Measurements from ENCODE around the gene PMEPA1.

PMEPA1 gene

GRCh38 chr20:57708694-57709673 lies 831 bp downstream of the PMEPA1 start:
- no peak for DNase-seq

- no peak for DNase-seq
These were observed 1.7 kb downstream of the PMEPA1 start for GRCh38 chr20:57707849-57708693.

GRCh38 chr20:57707320-57707719 lies 2.5 kb downstream of the PMEPA1 start:
- DNase-seq = no peak

GRCh38 chr20:57705127-57705899 lies 4.5 kb downstream of the PMEPA1 start:
- no peak for DNase-seq

- no peak for DNase-seq
These were observed 5.6 kb downstream of the PMEPA1 start for GRCh38 chr20:57704245-57704644.

- no peak for DNase-seq
These were observed 6.8 kb downstream of the PMEPA1 start for GRCh38 chr20:57703013-57703412.

GRCh38 chr20:57702521-57702920 lies 7.3 kb downstream of the PMEPA1 start:
- DNase-seq = no peak

GRCh38 chr20:57702091-57702490 lies 7.7 kb downstream of the PMEPA1 start:
- no peak for DNase-seq

- no peak for DNase-seq
These were observed 8.2 kb downstream of the PMEPA1 start for GRCh38 chr20:57701651-57702050.

- DNase-seq = no peak
These were observed 8.7 kb downstream of the PMEPA1 start for GRCh38 chr20:57701090-57701489.

GRCh38 chr20:57699395-57699794 lies 10.4 kb downstream of the PMEPA1 start:
- no peak for DNase-seq

- DNase-seq = no peak
These were observed 10.9 kb downstream of the PMEPA1 start for GRCh38 chr20:57698867-57699275.

- no peak for DNase-seq
These were observed 11.5 kb downstream of the PMEPA1 start for GRCh38 chr20:57698116-57698866.

- no peak for DNase-seq
These were observed 12.3 kb downstream of the PMEPA1 start for GRCh38 chr20:57697543-57697942.

GRCh38 chr20:57696401-57696961 lies 13.3 kb downstream of the PMEPA1 start:
- DNase-seq = no peak

GRCh38 chr20:57695940-57696339 lies 13.9 kb downstream of the PMEPA1 start:
- no peak for DNase-seq

GRCh38 chr20:57695012-57695411 lies 14.8 kb downstream of the PMEPA1 start:
- no peak for DNase-seq

- no peak for DNase-seq
These were observed 15.3 kb downstream of the PMEPA1 start for GRCh38 chr20:57694481-57694880.

GRCh38 chr20:57693670-57694329 lies 16.0 kb downstream of the PMEPA1 start:
- no peak for DNase-seq

- no peak for DNase-seq
These were observed 16.7 kb downstream of the PMEPA1 start for GRCh38 chr20:57693002-57693582.

GRCh38 chr20:57692393-57692792 lies 17.4 kb downstream of the PMEPA1 start:
- no peak for DNase-seq

All from NCI-H510A treated with DMSO at 0.1 percent for 48 hours (cell line).